NCI-H524 treated with DMSO at 0.1 percent for 48 hours (cell line): Measurements from ENCODE around the gene LRRC71.

Experiments
- DNase-seq: peaks from one replicate; lab custom pipeline; 2025; lab: John Stamatoyannopoulos, UW

LRRC71 gene

DNA sequence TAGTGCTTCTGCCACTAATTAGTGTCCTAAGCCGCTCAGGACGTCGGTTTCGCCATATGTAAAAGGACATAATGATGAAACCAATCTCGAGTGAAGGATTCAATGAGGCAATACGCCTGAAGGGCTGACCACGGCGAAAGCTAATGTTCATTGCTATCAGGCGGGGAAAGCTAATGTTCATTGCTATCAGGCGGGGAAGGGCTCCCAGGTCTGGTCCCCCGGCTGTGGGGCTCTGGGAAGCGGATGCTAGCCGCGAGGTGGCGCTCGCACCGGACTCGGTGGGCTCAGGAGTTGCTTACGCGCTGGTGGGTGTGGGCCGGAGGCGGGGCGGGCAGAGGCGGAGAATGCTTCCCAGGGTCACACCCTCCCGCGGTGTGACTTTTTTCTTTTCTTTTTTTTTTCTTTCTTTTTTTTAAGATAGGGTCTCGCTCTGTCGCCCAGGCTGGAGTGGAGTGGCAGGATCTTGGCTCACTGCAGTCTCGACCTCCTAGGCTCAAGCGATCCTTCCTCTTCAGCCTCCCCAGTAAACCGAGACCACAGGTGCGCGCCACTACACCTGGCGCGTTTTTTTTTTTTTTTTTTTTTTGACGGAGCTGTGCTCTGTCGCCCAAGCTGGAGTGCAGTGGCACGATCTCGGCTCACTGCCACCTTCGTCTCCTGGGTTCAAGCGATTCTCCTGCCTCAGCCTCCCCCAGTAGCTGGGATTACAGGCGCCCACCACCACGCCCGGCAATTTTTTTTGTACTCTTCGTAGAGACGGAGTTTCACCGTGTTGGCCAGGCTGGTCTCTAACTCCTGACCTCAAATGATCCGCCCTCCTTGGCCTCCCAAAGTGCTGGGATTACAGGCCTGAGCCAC, 28.0 kb upstream of the LRRC71 start:
- DNase-seq = peak; percentile 20

- DNase-seq = no peak
Measured at GRCh38 chr1:156893048-156893953, 27.1 kb upstream of the LRRC71 start, which contains the start of gene PEAR1. Gene PEAR1, plus strand, starts transcription at chr1:156893718. Its CDS starts 10,209 bp downstream, at chr1:156903927.

GRCh38 chr1:156894001-156894400, 26.4 kb upstream of the LRRC71 start:
- no peak for DNase-seq

DNA sequence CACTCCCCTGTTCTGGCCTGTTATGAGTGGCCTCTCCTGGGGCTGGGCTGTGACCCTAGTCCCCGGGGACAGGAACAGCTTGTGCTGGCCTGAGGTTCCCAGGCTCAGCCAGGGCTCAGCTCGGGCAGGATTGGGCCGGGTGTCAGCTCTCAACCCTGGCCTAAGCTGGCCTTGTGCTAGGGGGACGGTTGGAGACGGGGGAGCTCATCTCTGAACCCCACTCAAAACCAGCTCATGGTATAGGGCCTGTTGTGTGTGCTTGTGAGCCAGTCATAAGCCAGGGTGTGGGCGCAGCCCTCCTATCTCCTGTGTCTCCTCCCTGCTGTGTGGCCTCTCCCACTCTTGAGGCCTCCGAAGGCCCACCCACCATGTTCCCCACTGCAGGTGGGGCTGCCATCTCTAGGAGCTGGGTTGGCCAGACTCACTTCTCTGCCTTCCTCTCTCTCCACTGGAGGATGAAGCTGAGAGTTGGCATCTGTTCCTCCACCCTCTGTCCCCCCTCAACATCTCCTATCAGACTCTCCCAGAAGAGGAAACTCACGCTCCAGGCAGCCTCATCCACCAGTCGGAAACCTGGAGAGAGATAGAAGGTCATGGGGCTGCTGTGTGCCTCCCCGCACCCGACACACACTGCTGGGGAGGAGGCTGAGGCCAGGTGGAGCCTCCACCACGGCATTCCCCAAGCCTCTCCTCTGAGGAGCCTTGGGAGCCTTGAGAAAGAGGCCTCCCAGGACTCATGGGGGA, 25.5 kb upstream of the LRRC71 start:
- no peak for DNase-seq

- DNase-seq = no peak
Measured at GRCh38 chr1:156895455-156895812, 25.0 kb upstream of the LRRC71 start.

DNA sequence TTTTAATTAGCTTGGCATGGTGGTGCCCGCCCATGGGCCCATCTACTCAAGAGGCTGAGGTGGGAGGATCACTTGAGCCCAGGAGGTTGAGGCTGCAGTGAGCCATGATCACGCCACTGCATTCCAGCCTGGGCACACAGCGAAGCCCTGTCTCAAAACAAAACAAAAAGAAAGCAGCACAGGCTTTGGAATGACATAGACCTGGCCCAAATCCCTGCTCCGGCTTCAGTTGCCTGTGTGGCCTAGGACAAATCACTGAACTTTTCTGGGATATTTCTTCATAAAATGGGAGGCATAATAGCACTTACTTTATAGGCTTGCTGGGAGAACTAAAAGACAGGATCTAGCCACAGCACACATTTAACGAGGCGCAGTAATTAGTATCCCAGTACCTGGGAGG, 24.5 kb upstream of the LRRC71 start:
- DNase-seq = no peak

DNA sequence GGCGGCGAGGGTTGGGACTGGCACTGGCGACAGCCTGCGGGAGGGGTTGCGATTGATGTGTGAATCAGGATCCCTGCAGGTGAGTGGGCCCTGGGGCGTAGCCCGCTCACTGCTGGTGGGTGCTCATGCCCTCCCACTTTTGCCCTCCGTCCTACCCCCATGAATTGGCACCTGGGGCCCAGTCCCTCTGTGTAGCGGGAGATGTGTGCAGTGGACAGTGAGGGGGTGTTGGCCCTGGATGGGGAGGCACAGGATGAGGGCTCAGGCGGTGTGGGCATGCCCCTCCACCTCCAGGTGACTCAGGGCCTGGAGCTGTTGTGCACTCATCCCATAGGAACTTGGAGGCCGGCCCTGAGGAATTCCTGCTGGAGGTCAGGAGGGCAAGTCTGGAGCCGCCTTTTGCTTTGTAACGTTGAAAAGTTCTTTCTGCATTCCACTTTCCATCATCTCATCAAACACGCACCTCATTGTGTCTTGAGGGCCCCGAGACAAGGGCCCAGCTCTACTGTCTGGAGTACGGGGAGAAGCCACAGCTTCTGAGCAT, 23.9 kb upstream of the LRRC71 start:
- DNase-seq = no peak

- DNase-seq = no peak
Measured at GRCh38 chr1:156897078-156897825, 23.2 kb upstream of the LRRC71 start.

GRCh38 chr1:156898161-156898566, 22.3 kb upstream of the LRRC71 start:
- DNase-seq = no peak

- DNase-seq = no peak
Measured at GRCh38 chr1:156898971-156899664, 21.3 kb upstream of the LRRC71 start.

DNA sequence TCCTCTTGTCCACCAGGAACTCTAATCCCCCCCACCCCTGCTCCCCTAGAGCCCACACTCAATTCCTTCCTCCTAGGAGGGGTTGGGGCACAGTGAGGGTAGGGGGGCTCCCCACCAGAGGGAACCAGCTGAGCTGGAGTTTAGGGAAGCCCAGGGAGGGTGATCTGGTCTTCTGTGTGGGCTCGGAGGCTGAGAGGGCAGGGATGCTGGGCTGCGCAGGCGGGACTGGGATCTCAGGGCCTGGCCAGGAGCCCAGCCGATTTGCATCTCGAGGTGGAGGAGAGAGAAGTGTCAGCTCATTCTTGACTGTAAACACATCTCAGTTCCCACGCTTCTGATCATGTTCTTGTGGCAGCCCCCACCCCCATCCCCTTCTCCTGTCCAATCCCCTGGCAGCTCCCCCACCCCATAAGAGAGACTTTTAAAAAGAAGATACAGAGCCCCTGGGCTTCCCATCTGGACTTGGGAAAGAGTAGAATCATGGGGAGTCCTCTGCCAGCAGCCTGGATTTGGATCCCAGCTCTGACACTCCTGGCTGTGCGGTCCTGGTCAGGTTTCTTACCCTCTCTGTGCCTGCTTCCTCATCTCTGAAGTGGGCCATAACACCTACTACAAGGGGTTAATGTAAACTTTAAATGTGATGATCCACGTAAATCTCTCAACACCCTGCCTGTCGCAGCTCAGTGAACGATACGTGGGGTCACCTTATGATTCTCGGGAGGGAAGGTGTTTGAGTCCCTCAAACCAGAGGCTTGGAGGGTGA, 20.3 kb upstream of the LRRC71 start:
- DNase-seq = no peak

DNA sequence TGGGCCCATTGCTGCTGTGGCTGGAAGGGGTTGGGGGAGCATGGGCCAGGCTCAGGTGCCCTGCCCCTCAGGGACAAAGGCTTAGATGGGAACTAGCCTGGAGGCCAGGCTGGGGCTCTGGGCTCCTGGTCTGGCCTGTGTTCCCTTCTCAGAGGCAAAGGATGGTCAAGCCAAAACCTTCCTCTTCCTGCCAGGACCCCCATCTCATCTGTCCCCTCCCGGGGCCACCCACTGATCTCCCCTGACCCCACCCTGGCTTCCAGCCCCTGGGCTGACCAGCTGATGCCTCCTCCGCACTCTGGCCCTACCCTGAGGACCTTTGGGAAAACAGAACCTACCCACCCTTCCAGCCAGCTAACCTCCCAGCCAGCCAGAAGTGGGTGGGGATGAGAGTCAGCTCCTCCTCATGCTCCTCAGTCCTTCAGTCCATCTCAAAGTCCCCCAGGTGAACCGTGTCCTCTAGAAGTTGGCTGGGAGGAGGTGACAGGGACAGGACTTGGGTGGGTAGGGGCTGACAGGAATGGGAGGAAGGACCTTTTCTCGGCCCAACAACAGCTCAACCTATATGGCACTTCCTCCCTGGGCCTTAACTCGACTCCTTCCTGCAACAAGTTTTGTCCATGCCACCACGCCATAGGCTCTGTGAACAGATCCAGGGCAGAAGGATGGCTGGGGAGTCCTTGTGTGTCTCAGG, 19.4 kb upstream of the LRRC71 start:
- DNase-seq = no peak

DNA sequence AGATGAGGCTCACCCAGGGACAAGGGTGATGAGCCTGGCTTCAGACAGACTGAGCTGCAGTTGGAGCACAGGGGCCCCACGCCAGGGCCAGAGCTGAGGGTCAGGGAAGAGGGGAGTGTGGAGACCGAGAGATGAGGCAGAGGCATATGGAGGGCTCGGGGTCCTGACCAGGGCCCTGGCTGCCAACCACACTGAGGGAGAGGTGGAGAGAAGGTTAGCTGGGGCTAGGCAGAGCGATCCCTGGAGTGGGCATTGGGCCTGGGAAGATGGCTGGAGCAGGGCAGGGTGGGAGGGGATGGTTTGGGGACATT, 18.9 kb upstream of the LRRC71 start:
- no peak for DNase-seq

DNA sequence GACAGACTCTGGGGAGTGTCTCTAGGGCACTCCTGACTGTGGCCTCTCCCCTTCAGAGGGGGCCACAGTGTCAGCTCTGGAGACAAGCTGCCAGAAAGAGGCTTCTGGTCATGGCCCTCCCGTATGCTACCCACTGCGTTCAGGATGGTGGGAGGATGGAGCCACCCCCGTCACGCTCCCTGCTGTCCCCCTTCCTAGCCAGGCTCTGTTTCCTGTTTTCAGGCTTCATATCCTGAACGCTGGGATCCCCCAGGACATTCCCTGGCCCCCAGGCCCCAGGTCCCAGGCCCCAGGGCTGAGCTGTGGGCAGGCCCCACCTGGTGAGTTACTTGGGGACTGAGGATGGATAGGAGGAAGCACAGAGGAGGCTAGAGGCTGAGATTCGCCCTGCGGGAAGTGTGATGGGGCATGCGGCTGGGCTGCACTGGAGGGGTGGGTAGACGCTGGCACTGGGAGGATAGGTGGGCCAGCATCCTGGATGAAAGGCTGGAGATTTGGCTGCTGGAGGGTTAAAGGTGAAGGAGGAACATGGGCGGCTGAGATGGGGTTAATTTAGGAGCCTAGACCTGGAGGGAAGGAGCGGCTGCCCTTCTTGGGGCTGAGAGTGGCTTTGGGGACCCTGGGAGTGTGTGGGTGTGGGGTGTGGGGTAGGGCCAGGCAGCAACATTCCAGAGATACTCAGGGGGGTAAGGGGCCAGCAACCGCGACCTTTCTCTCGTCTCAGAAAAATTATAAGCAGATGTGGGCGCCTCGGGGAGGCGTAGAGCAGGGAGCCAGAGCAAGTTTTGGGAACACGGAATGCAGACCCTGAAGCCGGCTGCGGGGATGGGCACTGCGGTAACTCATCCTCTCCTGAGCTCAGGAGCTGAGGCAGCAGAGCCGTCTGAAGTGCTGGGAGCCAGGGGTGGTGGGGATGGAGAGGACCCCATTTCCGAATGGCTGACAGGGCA, 18.2 kb upstream of the LRRC71 start:
- DNase-seq = no peak

DNA sequence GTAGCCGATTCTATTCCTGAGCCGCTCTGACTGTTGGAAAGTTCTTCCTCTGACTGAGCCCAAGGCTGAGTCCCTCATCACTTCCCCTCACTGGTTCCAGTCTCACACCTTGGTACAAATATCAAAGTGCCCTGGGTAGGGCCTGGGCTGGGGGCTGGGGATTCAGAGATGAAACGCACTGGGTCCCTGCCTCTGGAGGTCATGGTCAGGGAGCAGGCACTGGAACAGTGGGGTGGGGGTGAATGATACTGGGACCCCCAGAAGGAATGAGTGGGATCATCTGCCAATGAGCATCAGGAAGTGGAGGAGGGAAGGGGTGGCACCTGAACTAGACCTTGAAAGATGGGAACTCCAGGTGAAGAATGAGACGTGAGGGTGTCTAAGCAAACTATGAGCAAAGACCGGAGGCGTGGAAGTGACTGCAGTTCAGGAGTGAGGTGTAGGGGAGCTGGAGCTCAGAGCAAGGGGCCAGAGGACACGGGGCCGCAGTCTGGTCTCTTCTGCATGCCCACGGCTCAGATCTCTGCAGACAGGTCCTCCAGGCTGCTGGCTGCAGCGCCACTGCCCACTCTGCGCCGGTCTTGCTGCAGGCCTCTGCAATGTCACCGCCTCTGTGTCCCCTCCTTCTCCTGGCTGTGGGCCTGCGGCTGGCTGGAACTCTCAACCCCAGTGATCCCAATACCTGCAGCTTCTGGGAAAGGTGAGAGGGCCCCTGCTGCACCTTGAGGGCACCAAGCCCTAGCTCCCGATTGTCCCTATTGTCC, 16.9 kb upstream of the LRRC71 start:
- no peak for DNase-seq

- DNase-seq = no peak
Measured at GRCh38 chr1:156904187-156904959, 16.1 kb upstream of the LRRC71 start.

DNA sequence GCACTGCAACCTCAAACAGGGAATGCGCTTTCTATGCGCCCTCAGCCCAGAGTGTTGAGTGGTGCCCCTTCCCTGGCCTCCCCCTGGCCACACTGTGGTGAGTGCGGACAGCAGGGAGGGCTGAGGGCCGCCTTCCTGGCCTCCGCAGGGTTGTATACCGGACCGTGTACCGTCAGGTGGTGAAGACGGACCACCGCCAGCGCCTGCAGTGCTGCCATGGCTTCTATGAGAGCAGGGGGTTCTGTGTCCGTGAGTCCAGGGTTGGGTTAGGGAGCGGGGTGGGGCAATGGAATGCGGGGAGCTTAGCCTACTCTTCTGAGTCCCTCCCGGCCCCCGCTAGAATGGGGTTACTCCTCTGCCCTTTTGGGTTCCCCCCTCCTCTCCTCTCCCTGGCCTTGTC, 15.3 kb upstream of the LRRC71 start:
- no peak for DNase-seq
